GM21723 (cell line): ENCODE data around the gene LILRB3.
"Not testable (repeated sequence)": the region's sequence is repeated elsewhere in the genome, so short reads cannot be mapped to it uniquely, and the experiment has no call there.

Source experiments
- ATAC-seq: cut with Tn5 transposase; IDR thresholded peaks from one replicate; pipeline ENCODE4 v1.9.1; 2021; ENCODE audit warnings: mild to moderate bottlenecking, moderate library complexity; ENCODE audit not compliant: unreplicated experiment

Gene LILRB3

GRCh38 chr19:54191011-54191810, 31.6 kb downstream of the LILRB3 start, which contains the start of gene TSEN34:
TSEN34 (plus strand) TSS chr19:54191308; CDS start chr19:54191365, 57 bp downstream.
- peak; percentile 38 for ATAC-seq

DNA sequence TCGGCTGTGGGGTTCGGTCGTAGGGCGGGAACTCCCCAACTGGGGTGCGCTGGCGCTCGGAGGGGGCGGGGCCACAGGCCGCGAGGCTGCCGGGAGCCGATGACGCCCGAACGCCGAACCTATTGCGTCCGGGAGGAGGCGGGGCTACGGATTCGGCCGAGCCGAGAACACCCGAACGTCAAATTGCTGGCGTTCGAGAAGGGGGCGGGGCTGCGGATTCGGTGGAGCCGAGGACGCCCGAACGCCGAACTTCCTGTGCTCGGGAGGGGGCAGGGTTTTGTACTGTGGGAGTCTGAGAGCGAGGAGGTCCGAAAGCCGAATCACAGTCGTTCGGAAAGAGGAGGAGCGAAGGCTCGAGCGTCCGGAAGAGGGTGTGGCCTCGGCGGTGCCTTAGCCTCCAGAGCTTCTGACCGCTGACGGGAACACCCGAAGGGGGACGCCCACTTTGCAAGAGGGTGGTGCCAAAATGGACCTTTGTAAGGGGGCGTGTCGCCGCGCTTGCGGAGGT, 32.2 kb downstream of the LILRB3 start:
- peak; percentile 43 for ATAC-seq

GRCh38 chr19:54189735-54190502, 32.9 kb downstream of the LILRB3 start:
- peak; percentile 48 for ATAC-seq

DNA sequence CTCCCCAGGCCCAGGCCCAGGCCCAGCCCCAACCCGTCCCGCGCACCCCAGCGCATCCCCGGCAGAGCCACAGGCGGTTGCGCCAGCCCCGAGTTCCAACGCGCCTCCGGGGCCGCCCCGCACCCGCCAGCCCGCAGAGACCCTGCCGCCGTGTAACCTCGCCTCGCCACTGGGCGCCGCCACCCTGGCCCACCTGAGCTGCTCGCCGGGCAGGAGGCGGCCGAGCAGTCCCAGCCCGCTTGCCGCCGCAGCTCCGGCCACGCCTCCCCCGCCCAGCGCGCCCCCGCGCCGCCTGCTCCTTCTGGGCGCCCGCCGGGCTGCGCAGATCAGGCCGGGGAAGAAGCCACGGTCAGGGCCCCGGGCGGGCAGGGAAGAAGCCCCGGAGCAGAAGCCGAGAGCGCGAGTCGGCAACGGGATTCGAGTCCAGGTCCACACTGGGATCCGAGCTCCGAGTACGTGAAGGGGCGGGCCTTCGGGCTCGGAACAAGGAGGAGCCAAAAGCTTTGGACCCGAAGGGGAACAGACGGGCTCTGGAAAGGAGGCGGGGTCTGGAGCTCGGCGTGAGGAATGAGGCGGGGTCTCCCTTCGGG, 33.6 kb downstream of the LILRB3 start, which contains the start of gene MBOAT7:
Gene MBOAT7, minus strand, starts transcription at position 436 of the 590 bp plus-strand sequence. CDS start 1,072 bp downstream, outside the sequence.
- peak; percentile 25 for ATAC-seq

DNA sequence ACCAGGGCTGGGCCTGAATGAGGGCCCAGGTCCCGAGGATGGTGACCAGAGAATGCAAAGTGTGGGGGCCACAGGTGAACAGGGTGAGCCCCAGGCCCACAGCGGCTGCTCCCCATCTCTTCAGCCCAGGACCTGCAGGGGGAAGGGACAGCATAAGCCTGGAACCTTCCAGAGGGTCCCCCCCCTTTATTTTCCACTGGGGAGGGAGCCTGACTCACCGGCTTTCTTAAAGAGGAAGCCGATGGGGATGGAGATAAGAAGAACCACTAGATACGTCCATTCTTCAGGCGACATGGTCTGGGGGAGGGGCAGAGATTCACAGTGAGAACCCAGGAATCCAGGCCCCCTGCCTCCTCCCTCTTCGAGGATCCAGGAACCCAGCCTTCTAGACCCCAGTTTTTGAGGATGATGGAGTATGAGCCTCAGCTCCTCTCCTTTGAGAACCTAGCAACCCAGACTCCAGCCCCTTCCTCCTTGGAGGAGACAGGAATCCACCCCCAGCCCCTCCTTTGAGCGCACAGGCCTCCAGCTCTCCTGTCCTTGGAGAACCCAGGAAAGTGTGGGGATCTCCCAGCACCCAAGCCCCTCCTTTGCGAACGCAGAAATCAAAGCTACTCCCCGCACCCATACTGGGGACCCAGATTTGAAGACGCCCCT, 34.5 kb downstream of the LILRB3 start:
- no peak for ATAC-seq

DNA sequence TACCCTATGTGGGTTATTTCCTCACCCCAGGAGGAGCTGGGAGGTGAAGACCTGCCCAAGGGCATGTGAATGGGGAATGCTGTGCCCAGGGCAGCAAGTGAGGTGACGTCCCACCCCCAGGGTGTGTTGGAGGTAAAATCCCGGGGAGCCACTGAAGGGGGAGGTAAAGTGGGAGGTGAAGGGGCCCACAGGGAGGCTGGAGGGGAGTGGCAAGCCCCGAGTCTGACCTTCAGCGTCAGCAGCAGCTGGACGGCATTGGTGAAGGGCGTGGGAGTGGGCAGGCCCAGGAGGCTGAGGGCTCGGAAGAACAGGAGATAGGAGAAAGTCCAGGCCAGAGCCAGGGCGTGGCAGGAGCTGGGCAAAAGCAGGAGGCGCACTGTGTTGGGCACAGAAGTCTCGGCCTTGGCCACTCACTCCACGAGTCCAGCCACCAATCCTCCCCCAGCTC, 35.8 kb downstream of the LILRB3 start:
- no peak for ATAC-seq

DNA sequence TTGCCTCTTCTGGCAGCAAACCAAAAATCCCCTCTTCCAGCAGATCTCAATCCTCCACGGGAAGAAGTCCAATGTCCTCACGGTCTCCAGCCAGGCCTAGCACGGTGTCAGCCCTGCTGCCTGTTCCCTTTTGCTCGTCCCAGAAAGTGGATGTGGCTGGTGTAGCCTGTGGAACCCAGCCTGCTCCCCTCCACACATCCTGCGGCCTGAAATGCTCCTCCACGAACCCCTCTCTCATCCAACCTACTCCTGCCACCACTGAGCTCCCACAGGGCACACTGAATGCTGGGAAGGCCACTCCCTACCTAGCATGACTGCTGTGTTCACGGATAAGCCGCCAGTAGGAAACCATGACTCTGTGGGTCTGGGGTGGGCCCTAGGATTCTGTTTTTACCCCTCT, 36.5 kb downstream of the LILRB3 start:
- no peak for ATAC-seq

- ATAC-seq: no peak
Observed at GRCh38 chr19:54183431-54183830, 39.4 kb downstream of the LILRB3 start.

DNA sequence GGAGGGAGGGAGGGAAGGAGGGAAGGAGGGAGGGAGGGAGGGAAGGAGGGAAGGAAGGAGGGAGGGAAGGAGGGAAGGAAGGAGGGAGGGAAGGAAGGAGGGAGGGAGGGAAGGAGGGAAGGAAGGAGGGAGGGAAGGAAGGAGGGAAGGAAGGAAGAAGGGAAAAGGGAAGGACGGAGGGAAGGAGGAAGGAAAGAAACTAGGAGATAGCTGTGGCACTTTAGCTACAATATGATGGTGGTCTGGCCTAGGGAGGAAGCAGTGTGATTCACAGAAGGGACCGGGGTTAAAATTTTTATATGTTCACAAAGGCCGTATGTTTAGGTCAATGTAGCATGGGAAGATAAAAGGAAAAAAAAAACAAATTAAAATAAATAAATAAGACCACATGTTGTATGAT, 40.9 kb downstream of the LILRB3 start:
- ATAC-seq: not testable (repeated sequence)

DNA sequence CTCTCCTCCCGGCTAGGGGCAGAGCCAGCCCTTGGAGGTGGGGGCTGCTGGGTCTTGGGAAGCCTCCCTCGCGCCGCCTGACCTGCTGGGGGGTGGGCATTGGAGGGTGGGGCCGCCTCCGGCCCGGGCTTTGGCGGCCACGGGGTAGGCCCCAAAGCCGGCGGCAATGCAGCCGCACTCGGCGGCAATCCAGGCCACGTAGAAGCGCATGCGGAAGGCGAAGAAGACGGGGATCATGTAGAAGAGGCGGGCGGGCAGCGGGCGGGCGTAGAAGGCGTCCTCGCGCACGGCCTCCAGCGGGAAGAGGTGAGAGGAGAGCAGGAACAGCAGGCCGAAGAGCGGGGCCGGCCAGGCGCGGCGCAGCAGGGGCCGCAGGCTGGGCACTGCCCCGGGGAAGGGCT, 42.1 kb downstream of the LILRB3 start:
- no peak for ATAC-seq

DNA sequence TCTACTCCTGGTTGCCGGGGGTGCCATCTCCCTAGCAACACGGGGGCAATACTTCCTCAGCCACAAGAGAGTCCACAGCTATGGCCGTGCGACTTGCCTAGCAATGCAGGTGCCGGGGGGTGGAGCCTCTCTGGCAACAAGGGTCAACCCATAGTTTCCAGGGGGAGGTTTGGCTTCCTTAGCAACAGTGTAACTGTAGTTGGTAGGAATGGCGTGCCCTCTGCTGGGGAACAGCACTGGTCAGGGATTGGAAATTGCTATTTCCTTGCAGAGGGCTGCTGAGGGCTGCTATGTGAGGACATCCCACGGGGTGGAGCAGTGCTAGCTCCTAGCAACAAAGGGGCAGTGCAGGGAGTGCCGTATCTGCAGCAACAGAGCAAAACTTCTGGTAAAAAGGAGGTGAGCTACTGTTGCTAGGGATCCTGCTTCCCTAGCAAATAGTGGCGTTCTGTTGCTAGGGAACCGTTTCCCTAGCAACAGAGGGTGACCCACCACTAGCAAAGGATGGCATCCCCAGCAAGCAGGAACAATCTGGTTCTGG, 42.8 kb downstream of the LILRB3 start:
- no peak for ATAC-seq

GRCh38 chr19:54179262-54179852, 43.5 kb downstream of the LILRB3 start:
- no peak for ATAC-seq

- ATAC-seq: no peak
Observed at GRCh38 chr19:54178581-54179261, 44.1 kb downstream of the LILRB3 start.

DNA sequence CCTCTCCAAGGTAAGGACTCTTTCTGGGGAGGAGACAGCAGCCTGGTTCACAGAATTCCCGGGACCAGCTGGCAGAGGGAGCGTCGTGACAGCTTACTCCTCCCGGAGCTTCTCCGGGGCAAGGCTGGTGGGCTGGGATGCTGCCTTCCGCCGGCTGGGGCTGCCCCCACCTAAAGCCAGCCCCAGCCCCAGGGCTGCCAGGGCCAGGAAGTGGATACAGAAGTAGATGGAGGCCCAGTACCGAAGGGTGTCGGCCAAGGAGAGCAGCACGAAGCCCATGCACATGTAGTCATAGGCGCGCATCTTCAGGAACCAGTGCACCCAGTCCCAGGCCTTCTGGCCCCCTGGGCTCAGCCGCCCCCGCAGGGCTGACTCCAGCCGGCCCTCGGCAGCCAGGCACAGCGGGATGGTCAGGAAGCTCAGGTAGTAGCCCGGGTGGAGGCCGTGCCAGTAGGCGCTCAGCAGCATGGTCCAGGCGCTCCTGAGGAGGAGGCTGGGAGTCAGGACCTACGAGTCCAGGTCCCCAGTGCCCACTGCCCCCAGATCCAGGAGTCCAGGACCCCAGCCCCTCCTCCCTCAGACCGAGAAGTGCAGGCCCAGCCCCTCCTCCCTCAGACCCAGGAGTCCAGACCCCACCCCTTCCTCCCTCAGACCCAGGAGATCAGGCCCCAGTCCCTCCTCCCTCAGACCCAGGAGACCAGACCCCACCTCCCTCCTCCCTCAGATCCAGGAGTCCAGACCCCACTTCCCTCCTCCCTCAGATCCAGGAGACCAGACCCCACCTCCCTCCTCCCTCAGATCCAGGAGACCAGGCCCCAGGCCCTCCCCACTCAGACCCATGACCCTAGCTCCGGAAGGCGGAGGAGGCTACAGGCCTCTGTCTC, 48.6 kb downstream of the LILRB3 start:
- ATAC-seq: no peak

DNA sequence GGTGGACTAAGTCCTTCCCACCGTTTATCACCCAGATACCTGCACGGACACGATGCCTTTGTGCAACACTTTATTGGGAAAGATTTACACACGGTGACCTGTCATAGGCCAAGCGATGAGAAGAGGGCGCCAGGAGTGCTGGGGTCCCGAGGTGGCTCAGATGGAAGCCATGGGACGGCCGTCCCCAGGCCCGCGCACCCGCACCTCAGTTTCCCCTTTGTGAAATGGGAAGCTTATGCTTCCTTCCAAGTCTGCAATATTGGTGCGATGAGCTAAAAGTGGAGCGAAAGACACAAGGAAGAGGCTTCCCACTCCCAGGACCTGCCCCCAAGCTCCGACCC, 49.5 kb downstream of the LILRB3 start:
- ATAC-seq: no peak

DNA sequence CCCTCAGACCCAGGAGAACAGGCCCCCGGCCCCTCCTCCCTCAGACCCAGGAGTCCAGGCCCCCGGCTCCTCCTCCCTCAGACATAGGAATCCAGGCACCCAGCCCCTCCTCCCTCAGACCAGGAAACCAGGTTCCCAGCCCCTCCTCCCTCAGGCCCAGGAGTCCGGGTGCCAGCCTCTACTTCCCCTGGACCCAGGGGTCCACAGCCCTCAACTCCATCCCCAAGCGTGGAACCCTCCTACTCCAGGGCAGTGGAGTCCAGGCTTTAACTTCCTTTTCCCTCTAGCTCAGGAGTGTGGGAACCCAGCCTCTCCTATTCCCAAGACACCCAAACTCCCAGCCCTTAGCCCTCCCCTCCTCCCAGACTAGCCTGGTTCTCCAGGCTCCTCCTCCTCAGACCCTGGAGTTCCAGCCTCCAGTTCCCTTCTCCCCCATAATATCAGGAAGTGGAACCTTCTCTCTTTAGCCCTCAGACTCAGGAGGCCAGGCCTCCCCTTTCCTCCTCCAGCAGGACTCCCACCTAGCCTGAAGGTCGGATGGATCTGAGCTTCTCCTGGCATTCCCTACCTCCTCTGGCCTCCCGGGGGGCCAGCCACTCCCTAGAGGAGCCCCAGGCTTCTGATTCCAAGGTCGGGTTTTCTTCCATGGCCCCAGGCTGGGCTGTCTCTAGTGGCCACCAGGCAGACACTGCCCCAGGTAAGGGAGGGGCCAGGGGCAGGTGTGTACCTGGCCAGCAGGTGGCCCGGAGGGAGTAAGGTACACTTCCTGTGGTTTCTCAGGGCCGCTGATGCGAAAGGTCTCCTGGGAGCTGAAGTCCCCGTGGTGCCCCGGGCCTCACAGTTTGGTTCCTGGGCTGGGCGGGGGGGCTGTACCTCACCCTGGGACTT, 50.1 kb downstream of the LILRB3 start, which contains the start of gene TMC4:
Gene TMC4, minus strand, starts transcription at position 690 of the 888 bp plus-strand sequence. Its CDS starts 43 bp downstream, at position 647.
- ATAC-seq: no peak

DNA sequence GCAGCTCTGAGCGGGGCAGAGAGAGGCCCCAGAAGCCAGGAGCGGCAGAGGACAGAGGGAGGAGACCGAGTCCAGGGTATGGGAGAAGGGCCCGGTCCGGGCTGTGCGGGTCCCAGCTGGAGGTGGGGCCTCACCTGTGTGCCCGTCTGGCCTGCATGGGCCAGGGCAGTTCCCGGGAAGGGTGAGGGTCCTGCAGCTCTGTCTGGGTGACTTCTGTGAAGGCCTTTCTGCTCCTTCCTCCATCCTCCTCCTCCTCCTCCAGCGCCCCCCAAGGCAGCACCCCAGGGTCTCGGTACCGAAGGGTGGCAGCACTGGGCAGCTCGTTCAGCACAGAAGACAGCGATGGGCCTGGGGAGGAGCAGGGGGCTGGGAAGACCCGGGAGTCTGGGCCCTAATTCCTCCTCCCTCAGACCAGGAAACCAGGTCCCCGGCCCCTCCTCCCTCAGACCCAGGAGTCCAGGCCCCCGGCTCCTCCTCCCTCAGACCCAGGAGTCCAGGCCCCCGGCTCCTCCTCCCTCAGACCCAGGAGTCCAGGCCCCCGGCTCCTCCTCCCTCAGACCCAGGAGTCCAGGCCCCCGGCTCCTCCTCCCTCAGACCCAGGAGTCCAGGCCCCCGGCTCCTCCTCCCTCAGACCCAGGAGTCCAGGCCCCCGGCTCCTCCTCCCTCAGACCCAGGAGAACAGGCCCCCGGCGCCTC, 50.9 kb downstream of the LILRB3 start:
- not testable (repeated sequence) for ATAC-seq
